SK-N-SH (cell line): ENCODE measurements around the gene BMAL2. TPM values are rescaled to one million over a fixed set of nuclear protein-coding genes. Genes with fewer than 3 reads are reported as not detected.

Source experiments
- CTCF ChIA-PET: fragments of 300-600, 350-600 bp; formaldehyde crosslinking; extraction: SDS; loops from one replicate; lab custom pipeline; 2021; lab: Yijun Ruan, JAX
- POLR2A ChIA-PET: fragments of 350-600 bp; sonication (Branson Sonifier 250); formaldehyde crosslinking; extraction: SDS; loops from one replicate; lab custom pipeline; 2020; ENCODE audit warnings: antibody characterized with exemption, inconsistent platforms; lab: Yijun Ruan, JAX
- DNase-seq: peaks from one replicate; pipeline ENCODE4 v3.0.0; 2012
- H2AFZ ChIP-seq: fragments of 200-600 bp; sonication (generic); 2 replicates; pipeline ENCODE4 v1.8.1; 2016; ENCODE audit warnings: antibody characterized with exemption, mild to moderate bottlenecking, low read depth
- H3F3A ChIP-seq: fragments of 200-600 bp; sonication (generic); replicated peaks from 2 replicates; pipeline ENCODE3; 2016; ENCODE audit warnings: antibody characterized with exemption, mild to moderate bottlenecking; ENCODE audit not compliant: insufficient read depth
- H3K27ac ChIP-seq, 2 experiments: fragments of 200-500 bp in 1 of 2; fragments of 200-600 bp in 1 of 2; sonication (Bioruptor generic) in 1 of 2; sonication (generic), shearing (Covaris generic) in 1 of 2; 2 replicates each; pipeline versions ENCODE4 v1.5.1 to v1.6.1; 2014 to 2016; ENCODE audit warnings: low read depth in 2 of 2, inconsistent platforms in 1 of 2, low read length in 1 of 2, mild to moderate bottlenecking in 1 of 2, mixed read lengths in 1 of 2
- H3K27me3 ChIP-seq: fragments of 200-600 bp; sonication (generic), shearing (Covaris generic); 2 replicates; pipeline ENCODE4 v1.6.1; 2016; ENCODE audit warnings: mixed run types; ENCODE audit not compliant: insufficient read depth
- H3K36me3 ChIP-seq, 2 experiments: fragments of 200-500 bp in 1 of 2; fragments of 200-600 bp in 1 of 2; sonication (Bioruptor generic) in 1 of 2; sonication (generic) in 1 of 2; replicated peaks in 1 of 2; 2 replicates each; pipeline versions ENCODE3 to v1.5.1; 2014 to 2016; ENCODE audit warnings: low read length in 1 of 2, mild to moderate bottlenecking in 1 of 2; ENCODE audit not compliant: insufficient read depth in 2 of 2, control insufficient read depth in 1 of 2
- H3K4me1 ChIP-seq, 2 experiments: fragments of 200-500 bp in 1 of 2; fragments of 200-600 bp in 1 of 2; sonication (Bioruptor generic) in 1 of 2; sonication (generic), shearing (Covaris generic) in 1 of 2; 2 replicates each; pipeline versions ENCODE4 v1.5.1 to v1.6.1; 2014 to 2016; ENCODE audit warnings: low read depth in 1 of 2, low read length in 1 of 2, mixed run types in 1 of 2; ENCODE audit not compliant: insufficient read depth in 2 of 2, control insufficient read depth in 1 of 2
- H3K4me2 ChIP-seq: fragments of 200-600 bp; sonication (generic), shearing (Covaris generic); 2 replicates; pipeline ENCODE4 v1.6.1; 2017; ENCODE audit warnings: mixed run types
- H3K4me3 ChIP-seq, 2 experiments: fragments of 200-500 bp in 1 of 2; fragments of 200-600 bp in 1 of 2; sonication (Bioruptor generic) in 1 of 2; sonication (generic), shearing (Covaris generic) in 1 of 2; 2 replicates each; pipeline versions ENCODE4 v1.5.1 to v1.8.1; 2014 to 2016; ENCODE audit warnings: low read depth in 2 of 2, inconsistent platforms in 1 of 2, low read length in 1 of 2, mild to moderate bottlenecking in 1 of 2, mixed read lengths in 1 of 2, moderate library complexity in 1 of 2
- H3K79me2 ChIP-seq: fragments of 200-600 bp; sonication (generic); 2 replicates; pipeline ENCODE4 v1.8.1; 2017; ENCODE audit warnings: mild to moderate bottlenecking; ENCODE audit not compliant: insufficient read depth
- H3K9ac ChIP-seq: fragments of 200-600 bp; sonication (generic); 2 replicates; pipeline ENCODE4 v1.6.1; 2017; ENCODE audit warnings: mixed run types
- H3K9me2 ChIP-seq: fragments of 200-600 bp; sonication (generic); 2 replicates; pipeline ENCODE4 v1.6.1; 2017; ENCODE audit warnings: mixed run types
- H3K9me3 ChIP-seq: fragments of 200-600 bp; sonication (generic); 2 replicates; pipeline ENCODE4 v1.6.1; 2017; ENCODE audit warnings: mixed run types, mild to moderate bottlenecking, moderate library complexity
- H4K20me1 ChIP-seq: fragments of 200-600 bp; sonication (generic); 2 replicates; pipeline ENCODE4 v1.6.1; 2017; ENCODE audit warnings: mild to moderate bottlenecking, mixed run types; ENCODE audit not compliant: insufficient read depth
- CHD2 ChIP-seq: fragments of 150-350 bp; IDR thresholded peaks from 2 replicates; pipeline ENCODE4 v1.6.1; 2018; ENCODE audit warnings: low read length; ENCODE audit not compliant: partially characterized antibody
- CTCF ChIP-seq: fragments of 200-600 bp; sonication (generic); IDR thresholded peaks from 2 replicates; pipeline ENCODE4 v1.6.1; 2017; ENCODE audit warnings: antibody characterized with exemption, mild to moderate bottlenecking, moderate library complexity
- ELF1 ChIP-seq: IDR thresholded peaks from 2 replicates; pipeline ENCODE4 v1.4.0; 2012
- EP300 ChIP-seq, 2 experiments: IDR thresholded peaks; 2 replicates each; pipeline versions ENCODE4 v1.4.0 to v1.6.1; 2012; ENCODE audit warnings: borderline replicate concordance in 1 of 2, low read depth in 1 of 2, low read length in 1 of 2
- FOXJ3 ChIP-seq: sonication (generic); formaldehyde crosslinking; IDR thresholded peaks from 2 replicates; pipeline ENCODE4 v1.5.1; 2020; ENCODE audit warnings: mild to moderate bottlenecking, missing genetic modification reagents
- FOXM1 ChIP-seq: IDR thresholded peaks from 2 replicates; pipeline ENCODE4 v1.4.0; 2012; ENCODE audit warnings: low read depth, mild to moderate bottlenecking
- GATA2 ChIP-seq: sonication (generic); formaldehyde crosslinking; IDR thresholded peaks from 2 replicates; pipeline ENCODE4 v1.5.0; 2020; ENCODE audit warnings: mild to moderate bottlenecking, missing genetic modification reagents
- MAX ChIP-seq: IDR thresholded peaks from 2 replicates; pipeline ENCODE4 v1.4.0; 2012; ENCODE audit warnings: low read depth
- POLR2AphosphoS5 ChIP-seq: IDR thresholded peaks from 2 replicates; pipeline ENCODE4 v1.6.1; 2012; ENCODE audit warnings: low read depth, low read length
- RAD21 ChIP-seq: IDR thresholded peaks from 2 replicates; pipeline ENCODE4 v1.6.1; 2012; ENCODE audit warnings: mild to moderate bottlenecking, low read length
- RFX5 ChIP-seq: IDR thresholded peaks from 2 replicates; pipeline ENCODE4 v1.6.1; 2012; ENCODE audit warnings: mild to moderate bottlenecking, improper control_type of control experiment, low read length
- RXRA ChIP-seq: IDR thresholded peaks from 2 replicates; pipeline ENCODE4 v1.4.0; 2012; ENCODE audit warnings: low read depth, mild to moderate bottlenecking, borderline replicate concordance
- SIN3A ChIP-seq: IDR thresholded peaks from 2 replicates; pipeline ENCODE4 v1.6.1; 2012; ENCODE audit warnings: low read depth, mild to moderate bottlenecking, low read length, moderate library complexity, borderline replicate concordance
- TCF12 ChIP-seq: IDR thresholded peaks from 2 replicates; pipeline ENCODE4 v1.4.0; 2012
- TEAD4 ChIP-seq: IDR thresholded peaks from 2 replicates; pipeline ENCODE4 v1.4.0; 2012; ENCODE audit warnings: mild to moderate bottlenecking, borderline replicate concordance; ENCODE audit not compliant: insufficient read depth
- USF1 ChIP-seq: IDR thresholded peaks from 2 replicates; pipeline ENCODE4 v1.4.0; 2012; ENCODE audit warnings: low read depth, borderline replicate concordance
- YY1 ChIP-seq: IDR thresholded peaks from 2 replicates; pipeline ENCODE4 v1.4.0; 2012; ENCODE audit warnings: low read depth, mild to moderate bottlenecking
- WGBS: methylation state at CpG from one replicate; pipeline ENCODE4 v1.1.6; 2017; ENCODE audit warnings: low lambda C conversion rate; 5-methylcytosine and 5-hydroxymethylcytosine counted together
- polyA plus RNA-seq, 3 experiments: library from polyadenylated mRNA; depleted of rRNA; stranded (reverse); fragments of >200 nt; gene quantifications; 2 replicates each; pipeline ENCODE4 v1.2.3, GENCODE V29; 2012
- TF ChIP-seq, protein P1 (sequence below): IDR thresholded peaks from 2 replicates; pipeline ENCODE4 v1.6.1; 2012; ENCODE audit warnings: mild to moderate bottlenecking, low read depth, low read length, moderate library complexity

The BMAL2 gene
- polyA plus RNA-seq, 1 of the 3 experiments (the other 2 are of a cell fraction) = 6.4 TPM

DNA sequence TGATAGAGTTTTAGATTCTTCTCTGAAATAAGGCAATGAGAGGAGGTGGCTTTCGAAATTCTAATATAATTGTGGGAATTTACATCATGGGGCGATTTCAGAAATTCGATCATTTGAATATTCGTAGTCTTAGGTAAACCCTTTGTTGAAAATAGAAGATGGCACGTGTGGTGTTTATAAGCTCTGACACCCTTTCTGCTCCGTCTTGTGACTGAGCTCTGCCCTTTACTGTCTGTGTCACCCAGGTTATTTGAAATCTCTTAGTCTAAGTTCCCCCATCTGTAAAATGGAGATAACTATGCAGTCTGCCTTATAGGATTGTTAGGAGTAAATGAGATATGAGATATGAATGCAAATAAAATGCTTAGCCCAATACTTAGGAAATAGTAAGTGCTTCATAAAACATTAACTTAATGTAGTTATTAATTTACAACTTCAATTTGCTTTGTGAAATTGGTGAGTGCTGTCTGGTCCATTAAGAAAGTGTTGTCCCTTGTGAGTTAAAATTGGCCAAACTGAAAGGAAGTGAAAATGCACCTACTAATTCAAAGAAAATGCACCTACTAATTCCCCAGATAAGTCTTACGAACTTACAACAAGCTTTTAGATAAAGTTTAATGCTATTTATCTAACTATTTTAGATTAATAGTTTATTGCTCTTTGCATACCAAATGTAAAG lies 1.5 kb downstream of the BMAL2 start (continued):
- TF ChIP-seq CTCF (no peak), CHD2 (no peak), TEAD4 (no peak), RAD21 (no peak), FOXJ3 (CRISPR knock-in tag) (no peak), POLR2AphosphoS5 (no peak), MAX (no peak)

- Histone ChIP-seq H3K4me2 (no peak overlapping the region), H4K20me1 (no peaks in the 10 kb centered on the region), H3K79me2 (peaks cover 49% of the 10 kb centered on the region), H3K4me1 (peaks cover 6 to 8% of the 10 kb centered on the region in 2 experiments; a peak in 3 of 4 replicates), H3K27ac (no peak overlapping the region), H3K9ac (no peak overlapping the region), H3F3A (peaks cover 17% of the 10 kb centered on the region)
- POLR2A ChIA-PET = no interaction called here
- 79% methylated on average over 6 of the region's 6 CpGs for WGBS
- DNase-seq = no peak
- TF ChIP-seq, protein P1, sequence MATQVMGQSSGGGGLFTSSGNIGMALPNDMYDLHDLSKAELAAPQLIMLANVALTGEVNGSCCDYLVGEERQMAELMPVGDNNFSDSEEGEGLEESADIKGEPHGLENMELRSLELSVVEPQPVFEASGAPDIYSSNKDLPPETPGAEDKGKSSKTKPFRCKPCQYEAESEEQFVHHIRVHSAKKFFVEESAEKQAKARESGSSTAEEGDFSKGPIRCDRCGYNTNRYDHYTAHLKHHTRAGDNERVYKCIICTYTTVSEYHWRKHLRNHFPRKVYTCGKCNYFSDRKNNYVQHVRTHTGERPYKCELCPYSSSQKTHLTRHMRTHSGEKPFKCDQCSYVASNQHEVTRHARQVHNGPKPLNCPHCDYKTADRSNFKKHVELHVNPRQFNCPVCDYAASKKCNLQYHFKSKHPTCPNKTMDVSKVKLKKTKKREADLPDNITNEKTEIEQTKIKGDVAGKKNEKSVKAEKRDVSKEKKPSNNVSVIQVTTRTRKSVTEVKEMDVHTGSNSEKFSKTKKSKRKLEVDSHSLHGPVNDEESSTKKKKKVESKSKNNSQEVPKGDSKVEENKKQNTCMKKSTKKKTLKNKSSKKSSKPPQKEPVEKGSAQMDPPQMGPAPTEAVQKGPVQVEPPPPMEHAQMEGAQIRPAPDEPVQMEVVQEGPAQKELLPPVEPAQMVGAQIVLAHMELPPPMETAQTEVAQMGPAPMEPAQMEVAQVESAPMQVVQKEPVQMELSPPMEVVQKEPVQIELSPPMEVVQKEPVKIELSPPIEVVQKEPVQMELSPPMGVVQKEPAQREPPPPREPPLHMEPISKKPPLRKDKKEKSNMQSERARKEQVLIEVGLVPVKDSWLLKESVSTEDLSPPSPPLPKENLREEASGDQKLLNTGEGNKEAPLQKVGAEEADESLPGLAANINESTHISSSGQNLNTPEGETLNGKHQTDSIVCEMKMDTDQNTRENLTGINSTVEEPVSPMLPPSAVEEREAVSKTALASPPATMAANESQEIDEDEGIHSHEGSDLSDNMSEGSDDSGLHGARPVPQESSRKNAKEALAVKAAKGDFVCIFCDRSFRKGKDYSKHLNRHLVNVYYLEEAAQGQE = no peak
- no peak for TF ChIP-seq CHD2
- no peak for TF ChIP-seq SIN3A
- TF ChIP-seq RFX5 = no peak
- no peak for TF ChIP-seq YY1
- TF ChIP-seq EP300 (IDR thresholded peaks at IDR 0.05; ENCODE audit: borderline replicate concordance in 1 of 2, low read depth in 1 of 2, low read length in 1 of 2) = no peak
- TF ChIP-seq ELF1 = no peak
- no peak for TF ChIP-seq TCF12
- no peak for TF ChIP-seq RXRA
- TF ChIP-seq USF1 = no peak
- TF ChIP-seq FOXM1 = no peak
- TF ChIP-seq MAX = no peak
- no peak for TF ChIP-seq GATA2 (CRISPR knock-in tag)
- TF ChIP-seq, all 33 proteins: peak for 0
- Histone ChIP-seq H3K4me3 (no peak overlapping the region), H3K36me3 (no peaks in the 10 kb centered on the region), H3K9me3 (no peaks in the 10 kb centered on the region), H3K27me3 (no peaks in the 10 kb centered on the region), H3K9me2 (no peaks in the 10 kb centered on the region), H2AFZ (no peak overlapping the region)
- CTCF ChIA-PET = interaction anchor here (1.0 kb wide), 1 partner anchor 10 kb away, joined by 3 read pairs; no protein-coding TSS in a partner anchor
Measured at GRCh38 chr12:27334721-27335082, 2.1 kb downstream of the BMAL2 start.
